Measurements from ENCODE around the gene PSMD9. TPM values are rescaled to one million over a fixed set of nuclear protein-coding genes. Genes with fewer than 3 reads are reported as not detected.
A peak's percentile ranks its signal among the peaks of the same experiment; 100 is the strongest.
"Not testable (repeated sequence)": the region's sequence is repeated elsewhere in the genome, so short reads cannot be mapped to it uniquely, and the experiment has no call there.

Gene PSMD9
- total and polyA plus RNA-seq, 12 donors: 13.6 to 117 (median 34.4) TPM

DNA sequence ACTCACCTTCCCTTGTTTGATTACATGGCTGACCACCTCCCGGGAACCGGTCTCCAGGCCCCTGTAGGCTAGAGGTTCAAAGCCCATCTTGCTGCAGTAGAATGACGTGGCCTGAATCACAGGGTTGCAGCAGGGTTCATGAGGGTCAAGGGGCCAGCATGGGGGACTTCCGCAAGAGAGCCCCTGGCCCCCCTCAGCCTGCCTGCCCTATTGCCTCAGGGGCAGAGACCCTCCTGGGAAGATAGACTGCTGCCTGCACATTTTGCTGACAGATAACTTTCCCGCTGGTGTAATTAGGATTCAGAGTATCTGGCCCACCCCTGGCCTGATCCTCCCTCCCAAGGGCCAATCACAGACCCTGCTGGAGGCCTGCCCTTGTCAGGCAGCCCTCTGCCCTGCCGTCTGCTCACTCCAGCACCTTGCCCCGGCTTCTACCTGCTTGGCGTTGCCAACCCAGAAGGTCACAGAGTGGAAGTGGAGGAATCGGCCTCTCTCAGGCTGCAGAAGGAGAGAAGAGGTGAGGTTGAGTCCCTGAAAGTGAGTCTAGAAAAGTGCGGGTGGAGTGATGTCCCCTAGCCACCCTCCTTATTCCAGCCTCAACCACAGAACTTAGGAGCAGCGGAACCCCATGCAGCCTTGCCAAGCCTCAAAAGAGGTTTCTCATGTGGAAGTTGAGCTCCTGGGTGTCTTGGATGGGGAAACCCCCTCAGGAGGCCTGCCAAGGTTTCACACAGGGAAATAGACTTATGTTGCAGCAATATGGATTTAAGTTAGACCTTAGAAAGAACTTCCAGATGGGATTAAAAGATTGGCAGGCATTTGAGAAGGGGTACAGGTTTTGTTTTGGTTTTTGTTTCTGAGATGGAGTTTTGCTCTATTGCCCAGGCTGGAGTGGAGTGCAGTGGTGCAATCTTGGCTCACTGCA lies 31.0 kb upstream of the PSMD9 start:
- TF ChIP-seq, protein P1, sequence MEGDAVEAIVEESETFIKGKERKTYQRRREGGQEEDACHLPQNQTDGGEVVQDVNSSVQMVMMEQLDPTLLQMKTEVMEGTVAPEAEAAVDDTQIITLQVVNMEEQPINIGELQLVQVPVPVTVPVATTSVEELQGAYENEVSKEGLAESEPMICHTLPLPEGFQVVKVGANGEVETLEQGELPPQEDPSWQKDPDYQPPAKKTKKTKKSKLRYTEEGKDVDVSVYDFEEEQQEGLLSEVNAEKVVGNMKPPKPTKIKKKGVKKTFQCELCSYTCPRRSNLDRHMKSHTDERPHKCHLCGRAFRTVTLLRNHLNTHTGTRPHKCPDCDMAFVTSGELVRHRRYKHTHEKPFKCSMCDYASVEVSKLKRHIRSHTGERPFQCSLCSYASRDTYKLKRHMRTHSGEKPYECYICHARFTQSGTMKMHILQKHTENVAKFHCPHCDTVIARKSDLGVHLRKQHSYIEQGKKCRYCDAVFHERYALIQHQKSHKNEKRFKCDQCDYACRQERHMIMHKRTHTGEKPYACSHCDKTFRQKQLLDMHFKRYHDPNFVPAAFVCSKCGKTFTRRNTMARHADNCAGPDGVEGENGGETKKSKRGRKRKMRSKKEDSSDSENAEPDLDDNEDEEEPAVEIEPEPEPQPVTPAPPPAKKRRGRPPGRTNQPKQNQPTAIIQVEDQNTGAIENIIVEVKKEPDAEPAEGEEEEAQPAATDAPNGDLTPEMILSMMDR (IDR thresholded peaks at IDR 0.05): no peak
- no peak overlapping the region for H3K4me3 ChIP-seq
- WGBS, 2 donors: 77 to 81% methylated on average over 11 of the region's 11 CpGs
- peaks cover 5 to 20% (median 10%) of the 10 kb centered on the region in 9 donors for H3K4me1 ChIP-seq
- H3K27ac ChIP-seq: no peak overlapping the region
- no peak for DNase-seq
- no peaks in the 10 kb centered on the region for H3K9me3 ChIP-seq
- intact Hi-C loops (cut with DNase I): no loop called here
- ATAC-seq: no peak
- H3K36me3 ChIP-seq: no peaks in the 10 kb centered on the region
- no peaks in the 10 kb centered on the region for H3K27me3 ChIP-seq

DNA sequence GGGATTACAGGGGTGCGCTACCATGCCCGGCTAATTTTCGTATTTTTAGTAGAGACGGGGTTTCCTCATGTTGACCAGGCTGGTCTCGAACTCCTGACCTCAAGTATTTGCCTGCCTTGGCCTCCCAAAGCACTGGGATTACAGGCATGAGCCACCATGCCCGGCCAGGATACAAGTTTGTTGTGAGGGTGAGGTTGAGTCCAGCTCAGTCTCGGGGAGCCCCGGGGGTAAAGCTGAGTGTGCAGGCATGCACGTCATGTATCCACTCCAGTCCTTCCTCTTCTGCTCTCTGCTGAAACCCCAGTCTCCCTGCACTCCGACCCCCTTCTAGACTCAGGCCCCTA lies 30.3 kb upstream of the PSMD9 start:
- H3K4me3 ChIP-seq: no peak overlapping the region
- peak overlapping the region; percentile 37 to 91 (median 83) for H3K27ac ChIP-seq
- H3K4me1 ChIP-seq: peaks cover 5 to 20% (median 10%) of the 10 kb centered on the region in 9 donors
- no peaks in the 10 kb centered on the region for H3K27me3 ChIP-seq
- no peaks in the 10 kb centered on the region for H3K36me3 ChIP-seq
- TF ChIP-seq, protein P1 (IDR thresholded peaks at IDR 0.05): no peak
- ATAC-seq: no peak
- 87 to 92% methylated on average over 10 of the region's 10 CpGs for whole genome bisulfite sequencing, 2 donors
- no peaks in the 10 kb centered on the region for H3K9me3 ChIP-seq
- no peak for DNase-seq
- intact Hi-C loops (cut with DNase I): no loop called here

DNA sequence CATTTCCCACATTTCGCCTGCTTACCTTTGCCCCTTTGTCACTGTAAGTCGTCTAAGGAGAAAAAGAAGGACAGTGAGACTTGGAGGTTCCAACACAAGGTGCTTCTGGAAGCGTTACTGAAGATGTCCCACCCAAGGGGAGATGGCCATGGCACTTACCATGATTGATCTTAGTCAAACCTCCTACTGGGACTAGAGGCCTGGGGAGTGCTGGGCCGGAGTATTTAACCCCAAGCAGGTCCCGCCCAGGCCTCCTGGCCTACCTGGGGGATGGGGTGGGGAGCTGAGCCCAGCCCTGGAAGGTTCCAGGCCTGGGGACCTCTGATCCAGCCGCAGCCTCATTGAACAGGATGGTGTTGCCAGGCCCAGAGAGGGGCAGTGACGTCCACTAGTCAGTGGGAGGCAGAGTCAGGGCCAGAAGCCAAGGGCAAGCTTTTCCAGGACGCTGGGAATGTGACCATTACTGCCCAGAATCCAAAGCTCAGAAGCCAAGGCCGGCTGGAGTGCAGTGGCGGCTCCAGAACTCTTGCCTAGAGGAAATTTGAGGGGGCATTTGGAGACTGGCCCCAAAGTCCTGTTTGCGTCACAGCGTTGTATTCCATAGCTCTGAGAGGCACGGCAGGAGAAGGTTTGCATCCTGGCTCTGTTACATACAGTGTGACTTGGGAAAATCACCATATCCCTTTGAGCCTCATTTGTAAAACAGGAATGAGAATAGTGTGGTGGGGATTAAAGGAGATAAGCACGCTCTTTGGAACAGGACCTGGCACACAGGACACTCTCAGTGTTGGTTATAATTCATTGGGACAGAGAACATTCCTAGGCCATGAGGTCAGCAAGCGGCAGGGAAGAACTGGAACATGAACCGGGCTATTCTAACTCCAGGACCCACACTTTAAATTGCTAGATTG lies 29.7 kb upstream of the PSMD9 start, which contains the start of gene HPD:
Gene HPD (minus strand): TSS at position 198 of the 911 bp plus-strand sequence. CDS start 36 bp downstream, at position 162.
- 50 to 60% methylated on average over 16 of the region's 16 CpGs for WGBS, 2 donors
- Histone ChIP-seq H3K36me3 (no peaks in the 10 kb centered on the region), H3K27ac (peak within 1 kb of the TSS; percentile 37 to 91 (median 83)), H3K4me1 (peaks cover 5 to 20% (median 10%) of the 10 kb centered on the region in 9 donors), H3K4me3 (no peak within 1 kb of the TSS), H3K27me3 (no peaks in the 10 kb centered on the region), H3K9me3 (no peaks in the 10 kb centered on the region)
- intact Hi-C loops (cut with DNase I): no loop called here
- DNase-seq (peak; percentile 63 to 70), ATAC-seq (peak; percentile 81 to 94 (median 88))
- TF ChIP-seq, protein P1 (IDR thresholded peaks at IDR 0.05): no peak

DNA sequence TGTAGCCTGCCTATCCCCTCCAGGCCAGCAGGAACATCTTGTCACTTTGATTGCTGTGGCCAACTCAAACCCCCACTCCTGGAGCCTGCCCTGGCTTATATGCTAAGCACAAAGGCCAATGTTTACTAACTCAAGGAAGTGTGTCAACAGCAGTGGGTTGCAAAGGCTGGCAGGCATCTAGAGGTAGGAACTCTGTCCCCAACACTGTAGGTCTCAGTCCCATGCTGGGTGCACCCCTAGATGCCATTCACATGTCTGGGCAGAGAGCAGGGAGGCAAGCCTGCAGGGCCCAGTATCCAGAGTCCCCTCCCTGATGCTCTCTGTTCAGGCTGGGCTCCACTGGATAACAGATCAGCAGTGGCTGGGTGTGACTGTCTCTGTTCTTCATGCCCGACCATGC lies 28.3 kb upstream of the PSMD9 start:
- 91 to 96% methylated on average over 1 of the region's 1 CpG for WGBS, 2 donors
- intact Hi-C loops (cut with DNase I): no loop called here
- no peak for DNase-seq
- ATAC-seq: no peak
- Histone ChIP-seq H3K27ac (peak overlapping the region in 5 of 10 donors; percentile 53 to 85 (median 83)), H3K27me3 (no peaks in the 10 kb centered on the region), H3K36me3 (no peaks in the 10 kb centered on the region), H3K9me3 (no peaks in the 10 kb centered on the region), H3K4me1 (peaks cover 5 to 20% (median 10%) of the 10 kb centered on the region in 9 donors), H3K4me3 (no peak overlapping the region)
- TF ChIP-seq, protein P1 (IDR thresholded peaks at IDR 0.05): no peak

DNA sequence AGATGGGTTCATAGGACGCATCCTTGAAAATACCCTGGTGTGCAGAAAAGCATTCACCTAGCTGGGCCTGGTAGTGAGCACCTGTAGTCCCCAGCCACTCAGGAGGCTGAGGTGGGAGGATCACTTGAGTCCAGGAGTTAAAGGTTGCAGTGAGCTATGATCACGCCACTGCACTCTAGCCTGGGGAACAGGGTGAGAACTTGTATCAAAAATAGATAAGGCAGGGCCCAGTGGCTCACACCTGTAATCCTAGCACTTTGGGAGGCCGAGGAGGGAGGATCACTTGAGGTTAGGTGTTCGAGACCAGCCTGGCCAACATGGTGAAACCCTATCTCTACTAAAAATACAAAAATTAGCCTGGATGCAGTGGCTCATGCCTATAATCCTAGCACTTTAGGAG lies 27.9 kb upstream of the PSMD9 start:
- H3K36me3 ChIP-seq; H3K27me3 ChIP-seq; H3K4me3 ChIP-seq; ATAC-seq; DNase-seq; H3K27ac ChIP-seq; intact Hi-C loops (cut with DNase I); H3K9me3 ChIP-seq: not testable (repeated sequence)
- H3K4me1 ChIP-seq: peaks cover 5 to 20% (median 10%) of the 10 kb centered on the region in 9 donors
- WGBS, 2 donors: 95% methylated on average over 4 of the region's 4 CpGs

Measured in heart right ventricle (tissue), 16 donors.